Measurements from ENCODE around the gene KDM4B.

DNA sequence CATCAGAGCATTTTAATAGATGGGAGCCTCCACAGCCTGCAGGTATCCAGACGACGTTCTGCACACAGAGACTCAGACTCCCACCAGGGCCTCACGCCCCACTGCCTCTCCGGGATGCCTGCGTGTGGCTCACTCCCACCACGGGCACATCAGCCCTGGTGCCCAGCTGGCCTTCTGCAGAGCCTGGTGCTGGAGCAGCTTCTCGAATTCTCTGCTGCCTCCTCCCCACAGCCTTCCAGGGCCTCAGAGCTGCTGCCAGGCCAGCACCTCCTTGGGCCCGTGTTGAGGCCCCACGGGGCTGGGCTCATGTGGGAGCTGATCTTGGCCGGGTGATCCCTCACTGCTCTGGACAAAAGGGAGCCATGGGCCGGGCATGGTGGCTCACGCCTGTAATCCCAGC, 90.9 kb downstream of the KDM4B start:
- TF ChIP-seq, protein P1, sequence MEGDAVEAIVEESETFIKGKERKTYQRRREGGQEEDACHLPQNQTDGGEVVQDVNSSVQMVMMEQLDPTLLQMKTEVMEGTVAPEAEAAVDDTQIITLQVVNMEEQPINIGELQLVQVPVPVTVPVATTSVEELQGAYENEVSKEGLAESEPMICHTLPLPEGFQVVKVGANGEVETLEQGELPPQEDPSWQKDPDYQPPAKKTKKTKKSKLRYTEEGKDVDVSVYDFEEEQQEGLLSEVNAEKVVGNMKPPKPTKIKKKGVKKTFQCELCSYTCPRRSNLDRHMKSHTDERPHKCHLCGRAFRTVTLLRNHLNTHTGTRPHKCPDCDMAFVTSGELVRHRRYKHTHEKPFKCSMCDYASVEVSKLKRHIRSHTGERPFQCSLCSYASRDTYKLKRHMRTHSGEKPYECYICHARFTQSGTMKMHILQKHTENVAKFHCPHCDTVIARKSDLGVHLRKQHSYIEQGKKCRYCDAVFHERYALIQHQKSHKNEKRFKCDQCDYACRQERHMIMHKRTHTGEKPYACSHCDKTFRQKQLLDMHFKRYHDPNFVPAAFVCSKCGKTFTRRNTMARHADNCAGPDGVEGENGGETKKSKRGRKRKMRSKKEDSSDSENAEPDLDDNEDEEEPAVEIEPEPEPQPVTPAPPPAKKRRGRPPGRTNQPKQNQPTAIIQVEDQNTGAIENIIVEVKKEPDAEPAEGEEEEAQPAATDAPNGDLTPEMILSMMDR (IDR thresholded peaks at IDR 0.05), result no peak
- no peak for TF ChIP-seq POLR2A (IDR thresholded peaks at IDR 0.05)

Data from uterus (tissue), 2 donors.